ENCODE measurements around the gene CLCF1. TPM values are rescaled to one million over a fixed set of nuclear protein-coding genes. Genes with fewer than 3 reads are reported as not detected.

CLCF1 gene
- total RNA-seq, 3 donors from 2014 or later: 3.2 to 11.1 (median 10.2) TPM

GRCh38 chr11:67392183-67392715 is 18.9 kb upstream of the CLCF1 start:
- intact Hi-C loops (cut with DNase I; ENCODE audit: low total_unique reads): loop anchor here (5.0 to 10.0 kb wide), 2 partner anchors 35 to 113 kb away; partner anchors contain the start of genes CDK2AP2 and PITPNM1
- TF ChIP-seq POLR2AphosphoS5 (IDR thresholded peaks at IDR 0.05): no peak
- TF ChIP-seq POLR2A (IDR thresholded peaks at IDR 0.05): no peak
- TF ChIP-seq CTCF (IDR thresholded peaks at IDR 0.05): no peak
- Histone ChIP-seq H3K27me3 (no peaks in the 10 kb centered on the region), H3K4me1 (peaks cover 4% of the 10 kb centered on the region in 2 donors), H3K9me3 (no peaks in the 10 kb centered on the region), H3K36me3 (no peaks in the 10 kb centered on the region), H3K4me3 (peak overlapping the region; percentile 74 to 98 (median 93)), H3K27ac (peak overlapping the region; percentile 78 to 84)
- DNase-seq (ENCODE audit: low spot score in 2 of 2): no peak

GRCh38 chr11:67391304-67392182 is 18.1 kb upstream of the CLCF1 start, which contains the start of gene RAD9A:
RAD9A (plus strand) TSS chr11:67391986; CDS start chr11:67392045, 59 bp downstream.
- Histone ChIP-seq H3K27ac (peak within 1 kb of the TSS; percentile 78 to 84), H3K27me3 (no peaks in the 10 kb centered on the region), H3K4me1 (peaks cover 4% of the 10 kb centered on the region in 2 donors), H3K9me3 (no peaks in the 10 kb centered on the region), H3K4me3 (peak within 1 kb of the TSS; percentile 74 to 98 (median 93)), H3K36me3 (no peaks in the 10 kb centered on the region)
- peak; percentile 95 for DNase-seq (ENCODE audit: low spot score in 2 of 2)
- TF ChIP-seq POLR2AphosphoS5 (IDR thresholded peaks at IDR 0.05): peak; percentile 82 to 92 (median 86)
- peak in 1 of 3 donors; percentile 7 for TF ChIP-seq CTCF (IDR thresholded peaks at IDR 0.05)
- TF ChIP-seq POLR2A (IDR thresholded peaks at IDR 0.05): peak; percentile 36
- intact Hi-C loops (cut with DNase I; ENCODE audit: low total_unique reads): loop anchor here (5.0 to 10.0 kb wide), 2 partner anchors 34 to 113 kb away; partner anchors contain the start of genes CDK2AP2 and PITPNM1

GRCh38 chr11:67390947-67391303 is 17.5 kb upstream of the CLCF1 start:
- no peak for DNase-seq (ENCODE audit: low spot score in 2 of 2)
- peaks cover 4% of the 10 kb centered on the region in 2 donors for H3K4me1 ChIP-seq
- peak overlapping the region; percentile 74 to 98 (median 93) for H3K4me3 ChIP-seq
- no peaks in the 10 kb centered on the region for H3K27me3 ChIP-seq
- TF ChIP-seq CTCF (IDR thresholded peaks at IDR 0.05): no peak
- TF ChIP-seq POLR2A (IDR thresholded peaks at IDR 0.05): no peak
- TF ChIP-seq POLR2AphosphoS5 (IDR thresholded peaks at IDR 0.05): no peak
- H3K27ac ChIP-seq: peak overlapping the region; percentile 78 to 84
- intact Hi-C loops (cut with DNase I; ENCODE audit: low total_unique reads): loop anchor here (5.0 to 10.0 kb wide), 2 partner anchors 34 to 114 kb away; partner anchors contain the start of genes CDK2AP2 and PITPNM1
- H3K36me3 ChIP-seq: no peaks in the 10 kb centered on the region
- H3K9me3 ChIP-seq: no peaks in the 10 kb centered on the region

GRCh38 chr11:67389477-67389876 is 16.1 kb upstream of the CLCF1 start:
- intact Hi-C loops (cut with DNase I; ENCODE audit: low total_unique reads): no loop called here

More at GRCh38 chr11:67389477-67389876, 16.1 kb upstream of the CLCF1 start:
- Histone ChIP-seq H3K27me3 (no peaks in the 10 kb centered on the region), H3K4me3 (no peak overlapping the region), H3K36me3 (no peaks in the 10 kb centered on the region), H3K27ac (no peak overlapping the region), H3K9me3 (no peaks in the 10 kb centered on the region), H3K4me1 (peaks cover 4% of the 10 kb centered on the region in 2 donors)
- no peak for DNase-seq (ENCODE audit: low spot score in 2 of 2)
- TF ChIP-seq POLR2AphosphoS5 (IDR thresholded peaks at IDR 0.05) (no peak), CTCF (IDR thresholded peaks at IDR 0.05) (peak in 2 of 3 donors; percentile 23 to 38), POLR2A (IDR thresholded peaks at IDR 0.05) (no peak)
